ENCODE data around the gene PJVK. TPM values are rescaled to one million over a fixed set of nuclear protein-coding genes. Genes with fewer than 3 reads are reported as not detected.
"Not testable (repeated sequence)": the region's sequence is repeated elsewhere in the genome, so short reads cannot be mapped to it uniquely, and the experiment has no call there.

The PJVK gene
- total RNA-seq, 6 donors from 2014 or later: 1.7 to 3.7 (median 2.1) TPM; not detected in 1

DNA sequence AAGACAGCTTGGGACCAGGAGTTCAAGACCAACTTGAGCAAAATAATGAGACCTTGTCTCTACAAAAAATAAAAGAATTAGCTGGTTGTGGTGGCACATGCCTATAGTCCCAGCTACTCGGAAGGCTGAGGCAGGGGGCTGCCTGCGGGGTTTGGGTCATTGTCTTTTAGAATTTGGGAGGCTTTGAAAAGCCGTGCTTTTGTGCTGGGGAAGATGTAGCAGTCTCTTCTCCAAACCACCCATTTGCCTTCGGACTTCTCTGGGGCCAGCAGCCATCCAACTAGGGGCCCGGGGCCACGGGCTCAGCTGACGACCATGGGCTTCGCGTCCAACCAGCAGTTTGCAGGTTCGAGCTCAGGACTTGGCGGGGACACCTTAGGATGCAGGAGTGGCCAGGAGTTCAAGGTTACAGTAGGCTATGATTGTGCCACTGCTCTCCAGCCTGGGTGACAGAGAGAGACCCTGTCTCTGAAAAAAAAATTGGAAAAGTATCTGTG, 6.3 kb downstream of the PJVK start:
- ATAC-seq (ENCODE audit: low FRiP score in 2 of 2) (no peak), DNase-seq (peak in 1 of 2 donors; percentile 43)
- H3K27ac ChIP-seq: no peak overlapping the region
- H3K9me3 ChIP-seq: no peaks in the 10 kb centered on the region
- H3K4me3 ChIP-seq: no peak overlapping the region
- 93 to 94% methylated on average over 11 of the region's 11 CpGs for WGBS, 2 donors
- no peaks in the 10 kb centered on the region for H3K36me3 ChIP-seq
- no peak for TF ChIP-seq EP300 (IDR thresholded peaks at IDR 0.05)
- no peak for TF ChIP-seq POLR2AphosphoS5 (IDR thresholded peaks at IDR 0.05)
- no peak for TF ChIP-seq POLR2A (IDR thresholded peaks at IDR 0.05)
- TF ChIP-seq, protein P1, sequence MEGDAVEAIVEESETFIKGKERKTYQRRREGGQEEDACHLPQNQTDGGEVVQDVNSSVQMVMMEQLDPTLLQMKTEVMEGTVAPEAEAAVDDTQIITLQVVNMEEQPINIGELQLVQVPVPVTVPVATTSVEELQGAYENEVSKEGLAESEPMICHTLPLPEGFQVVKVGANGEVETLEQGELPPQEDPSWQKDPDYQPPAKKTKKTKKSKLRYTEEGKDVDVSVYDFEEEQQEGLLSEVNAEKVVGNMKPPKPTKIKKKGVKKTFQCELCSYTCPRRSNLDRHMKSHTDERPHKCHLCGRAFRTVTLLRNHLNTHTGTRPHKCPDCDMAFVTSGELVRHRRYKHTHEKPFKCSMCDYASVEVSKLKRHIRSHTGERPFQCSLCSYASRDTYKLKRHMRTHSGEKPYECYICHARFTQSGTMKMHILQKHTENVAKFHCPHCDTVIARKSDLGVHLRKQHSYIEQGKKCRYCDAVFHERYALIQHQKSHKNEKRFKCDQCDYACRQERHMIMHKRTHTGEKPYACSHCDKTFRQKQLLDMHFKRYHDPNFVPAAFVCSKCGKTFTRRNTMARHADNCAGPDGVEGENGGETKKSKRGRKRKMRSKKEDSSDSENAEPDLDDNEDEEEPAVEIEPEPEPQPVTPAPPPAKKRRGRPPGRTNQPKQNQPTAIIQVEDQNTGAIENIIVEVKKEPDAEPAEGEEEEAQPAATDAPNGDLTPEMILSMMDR (IDR thresholded peaks at IDR 0.05): no peak
- H3K27me3 ChIP-seq: no peaks in the 10 kb centered on the region
- no peaks in the 10 kb centered on the region for H3K4me1 ChIP-seq

DNA sequence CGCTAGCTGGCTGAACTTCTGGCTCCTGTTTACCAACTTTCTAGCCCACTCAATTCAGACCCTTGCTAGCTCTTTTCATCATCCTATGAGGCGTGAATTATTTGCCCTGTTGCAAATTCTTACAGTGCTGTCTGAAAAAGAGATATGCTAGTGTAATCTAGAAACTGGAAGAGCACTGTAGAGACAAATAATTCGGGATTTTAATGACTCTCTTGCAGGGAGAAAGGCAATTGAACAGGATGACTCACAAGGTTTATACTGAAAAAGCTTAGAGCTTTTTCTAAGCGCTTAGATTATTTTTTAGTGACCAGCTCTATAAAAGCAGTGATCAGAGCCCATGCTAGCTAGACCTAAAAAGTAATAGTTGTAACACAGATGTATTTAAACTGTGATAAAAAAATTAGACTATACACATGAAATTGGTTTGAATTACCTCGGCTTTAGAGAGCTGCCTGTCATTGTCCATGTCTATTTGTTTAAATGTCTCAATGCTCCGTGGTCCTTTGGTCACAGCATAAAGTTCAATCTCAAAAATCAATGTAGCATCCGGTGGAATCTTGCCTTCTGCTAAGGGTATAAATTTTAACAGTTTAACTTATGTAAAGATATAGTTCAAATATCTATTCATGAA, 18.2 kb downstream of the PJVK start:
- ATAC-seq (ENCODE audit: low FRiP score in 2 of 2) (no peak), DNase-seq (no peak)
- no peaks in the 10 kb centered on the region for H3K4me1 ChIP-seq
- no peaks in the 10 kb centered on the region for H3K9me3 ChIP-seq
- peaks cover 0 to 6% (median 1%) of the 10 kb centered on the region in 4 donors for H3K36me3 ChIP-seq
- TF ChIP-seq, protein P1 (IDR thresholded peaks at IDR 0.05): no peak
- TF ChIP-seq POLR2A (IDR thresholded peaks at IDR 0.05) (no peak), POLR2AphosphoS5 (IDR thresholded peaks at IDR 0.05) (no peak), EP300 (IDR thresholded peaks at IDR 0.05) (no peak)
- no peaks in the 10 kb centered on the region for H3K27me3 ChIP-seq
- 88 to 93% methylated on average over 7 of the region's 7 CpGs for WGBS, 2 donors
- no peak overlapping the region for H3K27ac ChIP-seq
- H3K4me3 ChIP-seq: no peak overlapping the region

DNA sequence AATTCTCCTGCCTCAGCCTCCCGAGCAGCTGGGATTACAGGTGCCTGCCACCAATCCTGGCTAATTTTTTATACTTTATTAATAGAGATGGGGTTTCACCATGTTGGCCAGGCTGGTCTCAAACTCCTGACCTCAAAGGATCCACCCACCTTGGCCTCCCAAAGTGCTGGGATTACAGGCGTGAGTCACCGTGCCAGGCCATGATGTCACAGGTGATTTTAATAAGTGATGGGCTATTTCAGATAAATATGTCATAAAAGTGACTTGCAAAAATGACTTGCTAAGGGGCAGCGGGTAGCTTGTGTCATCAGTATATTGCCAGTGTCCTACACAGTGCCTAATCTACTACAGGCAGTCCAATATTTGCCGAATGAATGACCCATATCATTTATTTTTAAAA, 20.1 kb downstream of the PJVK start:
- not testable (repeated sequence) for DNase-seq; H3K4me3 ChIP-seq; H3K27me3 ChIP-seq; H3K36me3 ChIP-seq; ATAC-seq (ENCODE audit: low FRiP score in 2 of 2); H3K27ac ChIP-seq; H3K9me3 ChIP-seq; H3K4me1 ChIP-seq
- 98 to 99% methylated on average over 5 of the region's 5 CpGs for WGBS, 2 donors

DNA sequence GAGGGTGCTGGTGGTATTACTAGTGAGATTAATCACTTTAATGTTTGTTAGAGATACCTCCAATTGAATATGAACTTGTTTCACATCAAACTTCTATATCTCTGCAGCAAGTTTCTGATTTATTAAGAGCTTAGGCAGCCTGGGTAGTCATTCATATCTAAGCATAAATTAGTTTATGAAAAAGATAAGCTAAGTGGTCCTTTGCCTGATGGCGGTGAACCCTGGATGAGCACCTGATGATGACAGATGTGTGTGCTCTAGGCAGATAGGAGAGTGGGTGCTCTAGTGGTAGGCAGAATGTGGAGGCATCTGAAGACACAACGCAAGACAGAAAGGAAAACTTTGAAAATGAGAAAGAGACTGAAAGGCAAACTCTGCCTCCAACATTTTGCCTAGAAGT, 22.2 kb downstream of the PJVK start:
- no peak for TF ChIP-seq POLR2AphosphoS5 (IDR thresholded peaks at IDR 0.05)
- TF ChIP-seq, protein P1 (IDR thresholded peaks at IDR 0.05): no peak
- TF ChIP-seq EP300 (IDR thresholded peaks at IDR 0.05): no peak
- TF ChIP-seq POLR2A (IDR thresholded peaks at IDR 0.05): no peak
- Histone ChIP-seq H3K4me3 (no peak overlapping the region), H3K36me3 (peaks cover 0 to 3% (median under 1%) of the 10 kb centered on the region in 4 donors), H3K9me3 (no peaks in the 10 kb centered on the region), H3K4me1 (peaks cover 0 to 9% (median 5%) of the 10 kb centered on the region in 4 donors), H3K27ac (no peak overlapping the region), H3K27me3 (no peaks in the 10 kb centered on the region)
- ATAC-seq (ENCODE audit: low FRiP score in 2 of 2) (no peak), DNase-seq (no peak)
- 92 to 94% methylated on average over 2 of the region's 2 CpGs for WGBS, 2 donors

DNA sequence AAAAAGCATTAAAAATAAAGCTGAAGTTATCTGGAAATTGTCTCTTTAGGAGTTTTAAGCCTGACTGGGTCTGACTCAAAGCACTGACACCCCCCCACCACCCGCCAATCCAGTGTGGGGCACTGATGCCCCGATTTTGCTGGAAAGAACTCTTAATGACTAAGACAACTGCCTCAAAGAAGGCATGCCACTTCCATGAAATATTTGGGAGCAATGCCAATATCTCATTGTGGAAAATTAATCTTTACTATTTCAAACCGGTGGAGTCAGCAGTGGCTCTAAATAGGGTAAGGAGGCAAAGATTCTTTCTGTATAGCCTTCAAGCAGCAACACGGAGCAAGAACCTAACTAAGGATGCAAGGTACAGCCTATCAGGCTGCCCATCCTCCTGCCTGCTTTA, 22.8 kb downstream of the PJVK start:
- Histone ChIP-seq H3K4me1 (peaks cover 0 to 9% (median 5%) of the 10 kb centered on the region in 4 donors), H3K9me3 (no peaks in the 10 kb centered on the region), H3K36me3 (peaks cover 0 to 2% (median 0%) of the 10 kb centered on the region in 4 donors), H3K4me3 (no peak overlapping the region), H3K27ac (no peak overlapping the region), H3K27me3 (no peaks in the 10 kb centered on the region)
- DNase-seq: no peak
- WGBS, 2 donors: 61 to 66% methylated on average over 4 of the region's 4 CpGs
- ATAC-seq (ENCODE audit: low FRiP score in 2 of 2): no peak
- no peak for TF ChIP-seq POLR2A (IDR thresholded peaks at IDR 0.05)
- TF ChIP-seq, protein P1 (IDR thresholded peaks at IDR 0.05): no peak
- TF ChIP-seq POLR2AphosphoS5 (IDR thresholded peaks at IDR 0.05): no peak
